HS-5 (cell line): Measurements from ENCODE around the gene TLR3.
"Not testable (repeated sequence)": the region's sequence is repeated elsewhere in the genome, so short reads cannot be mapped to it uniquely, and the experiment has no call there.

ENCODE experiments used
- DNase-seq: peaks from one replicate; pipeline ENCODE4 v3.0.0-alpha.2; 2012; ENCODE audit warnings: low read depth

The TLR3 gene

GRCh38 chr4:186068581-186069348, at the start of gene TLR3:
Gene TLR3 (plus strand): TSS chr4:186069156. CDS start chr4:186076620, 7,464 bp downstream.
- peak; percentile 15 for DNase-seq

- DNase-seq, result no peak
Observed at GRCh38 chr4:186019269-186019668, 49.7 kb upstream of the TLR3 start.

GRCh38 chr4:186020106-186020792, 48.7 kb upstream of the TLR3 start:
- no peak for DNase-seq

GRCh38 chr4:186020793-186021407, 48.1 kb upstream of the TLR3 start:
- no peak for DNase-seq

GRCh38 chr4:186021461-186022167, 47.3 kb upstream of the TLR3 start:
- no peak for DNase-seq

- DNase-seq, result no peak
Observed at GRCh38 chr4:186023975-186024374, 45.0 kb upstream of the TLR3 start.

GRCh38 chr4:186024637-186025407, 44.1 kb upstream of the TLR3 start:
- no peak for DNase-seq

- no peak for DNase-seq
Observed at GRCh38 chr4:186025408-186025690, 43.6 kb upstream of the TLR3 start.

- DNase-seq, result no peak
Observed at GRCh38 chr4:186027405-186027804, 41.6 kb upstream of the TLR3 start.

GRCh38 chr4:186029571-186030398, 39.2 kb upstream of the TLR3 start:
- DNase-seq, result no peak

- no peak for DNase-seq
Observed at GRCh38 chr4:186030399-186030775, 38.6 kb upstream of the TLR3 start.

GRCh38 chr4:186030795-186031194, 38.2 kb upstream of the TLR3 start:
- no peak for DNase-seq

- DNase-seq, result no peak
Observed at GRCh38 chr4:186032259-186032658, 36.7 kb upstream of the TLR3 start.

- no peak for DNase-seq
Observed at GRCh38 chr4:186033027-186033426, 35.9 kb upstream of the TLR3 start.

- not testable (repeated sequence) for DNase-seq
Observed at GRCh38 chr4:186034613-186035012, 34.3 kb upstream of the TLR3 start.

- no peak for DNase-seq
Observed at GRCh38 chr4:186036976-186037581, 31.9 kb upstream of the TLR3 start.

GRCh38 chr4:186037692-186038658, 31.0 kb upstream of the TLR3 start:
- DNase-seq, result peak; percentile 32

- no peak for DNase-seq
Observed at GRCh38 chr4:186039697-186040096, 29.3 kb upstream of the TLR3 start.

- no peak for DNase-seq
Observed at GRCh38 chr4:186040316-186040715, 28.6 kb upstream of the TLR3 start.
